HepG2 (cell line): ENCODE data around the gene LIF. TPM values are rescaled to one million over a fixed set of nuclear protein-coding genes. Genes with fewer than 3 reads are reported as not detected.
A peak's percentile ranks its signal among the peaks of the same experiment; 100 is the strongest.

Experiments used
- ATM ChIP-seq: fragments of 450-650 bp; IDR thresholded peaks from 2 replicates; pipeline ENCODE4 v1.7.1; 2017; ENCODE audit warnings: mild to moderate bottlenecking, borderline replicate concordance
- IRF1 ChIP-seq: sonication (generic); formaldehyde crosslinking; IDR thresholded peaks from 2 replicates; pipeline ENCODE4 v1.4.0; 2020; ENCODE audit warnings: low read depth, mild to moderate bottlenecking, missing genetic modification reagents
- MTA1 ChIP-seq: sonication (generic); formaldehyde crosslinking; IDR thresholded peaks from 2 replicates; pipeline ENCODE4 v1.4.0; 2020; ENCODE audit warnings: missing genetic modification reagents, mild to moderate bottlenecking, borderline replicate concordance
- PAWR ChIP-seq: sonication (generic); formaldehyde crosslinking; IDR thresholded peaks from 2 replicates; pipeline ENCODE4 v1.4.0; 2020; ENCODE audit warnings: missing genetic modification reagents, mild to moderate bottlenecking, borderline replicate concordance
- RNF2 ChIP-seq: fragments of 450-650 bp; conservative IDR thresholded peaks from 2 replicates; pipeline ENCODE4 v1.6.1; 2016; ENCODE audit warnings: low read depth
- SKI ChIP-seq: fragments of 450-650 bp; IDR thresholded peaks from one replicate; pipeline ENCODE4 v1.6.1; 2018; ENCODE audit warnings: mild to moderate bottlenecking; ENCODE audit not compliant: partially characterized antibody
- SRSF9 ChIP-seq: fragments of 200-400 bp; formaldehyde crosslinking; IDR thresholded peaks from 2 replicates; pipeline ENCODE4 v1.6.1; 2018; ENCODE audit warnings: borderline replicate concordance, mild to moderate bottlenecking, low read depth, low read length; ENCODE audit not compliant: insufficient read depth, poor library complexity, severe bottlenecking
- SRY ChIP-seq: sonication (generic); formaldehyde crosslinking; IDR thresholded peaks from 2 replicates; pipeline ENCODE4 v1.8.0; 2022; ENCODE audit warnings: mild to moderate bottlenecking, missing genetic modification reagents
- TFDP1 ChIP-seq: IDR thresholded peaks from 2 replicates; pipeline ENCODE4 v1.6.1; 2016; ENCODE audit warnings: missing compliant biosample characterization, missing genetic modification reagents, borderline replicate concordance
- ZEB1 ChIP-seq: IDR thresholded peaks from 2 replicates; pipeline ENCODE4 v1.6.1; 2012; ENCODE audit warnings: mild to moderate bottlenecking, low read depth, inconsistent platforms; ENCODE audit not compliant: insufficient replicate concordance
- ZFP37 ChIP-seq: sonication (generic); formaldehyde crosslinking; IDR thresholded peaks from 2 replicates; pipeline ENCODE4 v1.4.0; 2020; ENCODE audit warnings: missing genetic modification reagents, borderline replicate concordance
- ZNF274 ChIP-seq: sonication (generic); formaldehyde crosslinking; IDR thresholded peaks from 2 replicates; pipeline ENCODE4 v1.5.1; 2020; ENCODE audit warnings: mild to moderate bottlenecking, missing genetic modification reagents
- ZNF687 ChIP-seq: sonication (generic); formaldehyde crosslinking; IDR thresholded peaks from 2 replicates; pipeline ENCODE4 v1.5.1; 2020; ENCODE audit warnings: mild to moderate bottlenecking, missing genetic modification reagents, moderate library complexity
- ZNF782 ChIP-seq: sonication (generic); formaldehyde crosslinking; IDR thresholded peaks from 2 replicates; pipeline ENCODE4 v1.4.0; 2020; ENCODE audit warnings: missing genetic modification reagents, mild to moderate bottlenecking, borderline replicate concordance
- ZNF816 ChIP-seq: sonication (generic); formaldehyde crosslinking; IDR thresholded peaks from 2 replicates; pipeline ENCODE4 v1.8.0; 2022; ENCODE audit warnings: missing genetic modification reagents, mild to moderate bottlenecking, borderline replicate concordance
- ZNF879 ChIP-seq: sonication (generic); formaldehyde crosslinking; IDR thresholded peaks from 2 replicates; pipeline ENCODE4 v1.8.1; 2023; ENCODE audit warnings: missing genetic modification reagents
- ZSCAN29 ChIP-seq: sonication (generic); formaldehyde crosslinking; conservative IDR thresholded peaks from 2 replicates; pipeline ENCODE4 v1.4.0; 2020; ENCODE audit warnings: mild to moderate bottlenecking, missing genetic modification reagents
- polyA plus RNA-seq, 8 experiments: library from polyadenylated mRNA; depleted of rRNA in 3 of 8; stranded (reverse) in 7 of 8; unstranded in 1 of 8; fragments of >200 nt; fragmentation: Illumina TruSeq in 4 of 8; extraction: Trizol in 4 of 8; gene quantifications; 2 replicates each; pipeline versions ENCODE4 v1.2.1 to v1.2.3, GENCODE V29; 2011 to 2016; ENCODE audit warnings: low read depth in 4 of 8, missing spikeins in 1 of 8, mixed read lengths in 1 of 8; ENCODE audit not compliant: insufficient read depth in 1 of 8
- total RNA-seq, 5 experiments: library from RNA; depleted of rRNA; stranded (reverse); fragments of >200 nt; fragmentation: Illumina TruSeq; extraction: Trizol; gene quantifications; 2 replicates each; pipeline ENCODE4 v1.2.3, GENCODE V29; 2016; ENCODE audit warnings: low read depth in 1 of 5
- TF ChIP-seq, protein P1 (sequence below): sonication (generic); formaldehyde crosslinking; IDR thresholded peaks from 2 replicates; pipeline ENCODE4 v1.4.0; 2020; ENCODE audit warnings: low read depth, missing genetic modification reagents

Gene LIF
- total and polyA plus RNA-seq, 2 of the 13 experiments (the other 11 are each of a cell fraction or from before 2014, with no cell fraction given), result 3.6 to 8.5 TPM

DNA sequence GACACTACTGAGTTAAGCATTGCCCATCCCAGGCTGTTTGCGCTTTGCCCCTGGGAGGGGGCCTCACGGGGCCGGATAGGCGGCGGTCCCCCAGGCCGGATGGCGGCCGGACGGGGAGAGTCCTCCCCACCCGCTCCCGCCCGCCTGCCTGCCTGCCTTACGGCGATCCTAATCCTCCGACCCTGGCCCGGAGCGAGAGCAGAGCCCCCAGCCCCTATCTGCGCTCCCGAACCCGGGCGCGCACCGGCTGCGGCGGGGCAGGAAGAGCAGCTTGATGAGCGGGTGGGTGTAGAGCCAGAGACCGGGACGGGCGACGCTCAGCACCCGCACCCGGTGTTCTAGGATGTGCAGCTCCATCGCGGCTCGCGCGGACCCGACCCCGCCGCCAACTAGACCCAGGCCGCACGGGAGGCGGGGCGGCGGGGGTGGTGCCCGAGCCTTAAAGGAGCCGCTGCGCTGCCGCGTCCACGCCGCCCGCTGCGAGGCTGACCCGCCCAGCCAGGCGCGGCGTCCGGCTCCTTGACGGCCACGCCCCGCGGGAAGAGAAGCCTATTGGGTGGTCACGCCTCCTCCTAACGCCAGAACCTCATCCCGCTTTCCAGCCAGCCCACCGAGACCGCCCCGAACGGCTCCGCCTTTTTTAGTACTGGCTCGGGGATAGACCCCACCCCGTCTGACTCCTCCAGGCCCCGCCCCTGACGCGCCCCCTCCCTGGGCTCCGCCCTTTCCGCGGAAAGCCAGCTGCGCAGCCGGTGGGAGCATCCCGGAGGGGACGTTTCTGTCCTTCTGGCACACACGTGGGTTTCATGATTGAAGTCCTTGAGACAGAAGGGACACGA, 42.8 kb upstream of the LIF start, which contains the start of gene CASTOR1 (continued):
- no peak for TF ChIP-seq SRSF9
- peak; percentile 76 for TF ChIP-seq SKI
- 0 out of 2 replicates have a peak, but pooled peaks have one; percentile 21 for TF ChIP-seq RNF2
- TF ChIP-seq ZEB1, result no peak
- TF ChIP-seq TFDP1 (CRISPR knock-in tag), result peak; percentile 41; the same call in 1 of the 2 replicates
- TF ChIP-seq SRY (CRISPR knock-in tag), result 0 out of 2 replicates have a peak, but pooled peaks have one; percentile 26
- no peak for TF ChIP-seq ZNF816
- TF ChIP-seq ZSCAN29 (CRISPR knock-in tag), result peak; percentile 9; the same call in 1 of the 2 replicates
- TF ChIP-seq MTA1, result no peak
- TF ChIP-seq, protein P1, sequence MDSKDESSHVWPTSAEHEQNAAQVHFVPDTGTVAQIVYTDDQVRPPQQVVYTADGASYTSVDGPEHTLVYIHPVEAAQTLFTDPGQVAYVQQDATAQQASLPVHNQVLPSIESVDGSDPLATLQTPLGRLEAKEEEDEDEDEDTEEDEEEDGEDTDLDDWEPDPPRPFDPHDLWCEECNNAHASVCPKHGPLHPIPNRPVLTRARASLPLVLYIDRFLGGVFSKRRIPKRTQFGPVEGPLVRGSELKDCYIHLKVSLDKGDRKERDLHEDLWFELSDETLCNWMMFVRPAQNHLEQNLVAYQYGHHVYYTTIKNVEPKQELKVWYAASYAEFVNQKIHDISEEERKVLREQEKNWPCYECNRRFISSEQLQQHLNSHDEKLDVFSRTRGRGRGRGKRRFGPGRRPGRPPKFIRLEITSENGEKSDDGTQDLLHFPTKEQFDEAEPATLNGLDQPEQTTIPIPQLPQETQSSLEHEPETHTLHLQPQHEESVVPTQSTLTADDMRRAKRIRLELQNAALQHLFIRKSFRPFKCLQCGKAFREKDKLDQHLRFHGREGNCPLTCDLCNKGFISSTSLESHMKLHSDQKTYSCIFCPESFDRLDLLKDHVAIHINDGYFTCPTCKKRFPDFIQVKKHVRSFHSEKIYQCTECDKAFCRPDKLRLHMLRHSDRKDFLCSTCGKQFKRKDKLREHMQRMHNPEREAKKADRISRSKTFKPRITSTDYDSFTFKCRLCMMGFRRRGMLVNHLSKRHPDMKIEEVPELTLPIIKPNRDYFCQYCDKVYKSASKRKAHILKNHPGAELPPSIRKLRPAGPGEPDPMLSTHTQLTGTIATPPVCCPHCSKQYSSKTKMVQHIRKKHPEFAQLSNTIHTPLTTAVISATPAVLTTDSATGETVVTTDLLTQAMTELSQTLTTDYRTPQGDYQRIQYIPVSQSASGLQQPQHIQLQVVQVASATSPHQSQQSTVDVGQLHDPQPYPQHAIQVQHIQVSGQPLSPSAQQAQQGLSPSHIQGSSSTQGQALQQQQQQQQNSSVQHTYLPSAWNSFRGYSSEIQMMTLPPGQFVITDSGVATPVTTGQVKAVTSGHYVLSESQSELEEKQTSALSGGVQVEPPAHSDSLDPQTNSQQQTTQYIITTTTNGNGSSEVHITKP (CRISPR knock-in tag), result no peak
- no peak for TF ChIP-seq IRF1
- TF ChIP-seq ZNF274, result no peak
- TF ChIP-seq ATM, result no peak
- peak; percentile 65 for TF ChIP-seq ZNF687
- TF ChIP-seq ZNF782 (CRISPR knock-in tag), result no peak
- TF ChIP-seq PAWR, result no peak
- no peak for TF ChIP-seq ZFP37 (CRISPR knock-in tag)
- no peak for TF ChIP-seq ZNF879 (CRISPR knock-in tag)
